K562 (cell line): ENCODE results near the gene PTCRA. TPM values are rescaled to one million over a fixed set of nuclear protein-coding genes. Genes with fewer than 3 reads are reported as not detected.

Source experiments
- ADNP ChIP-seq: fragments of 200-800 bp; sonication (Bioruptor generic); IDR thresholded peaks from 2 replicates; pipeline ENCODE4 v1.6.1; 2016; ENCODE audit warnings: missing genetic modification characterization, missing compliant biosample characterization
- CHAMP1 ChIP-seq: fragments of 450-650 bp; IDR thresholded peaks from 2 replicates; pipeline ENCODE4 v1.6.1; 2016; ENCODE audit warnings: mild to moderate bottlenecking
- CREBBP ChIP-seq: IDR thresholded peaks from one replicate; pipeline ENCODE4 v1.6.1; 2012; ENCODE audit warnings: low read depth, mild to moderate bottlenecking, control low read depth, inconsistent platforms, low read length
- DDX20 ChIP-seq: fragments of 450-650 bp; IDR thresholded peaks from 2 replicates; pipeline ENCODE4 v1.6.1; 2016; ENCODE audit warnings: missing genetic modification characterization, low read depth, mild to moderate bottlenecking, missing compliant biosample characterization, moderate library complexity
- FOS ChIP-seq: IDR thresholded peaks from 3 replicates; pipeline ENCODE4 v1.6.1; 2011; ENCODE audit not compliant: insufficient read length; ENCODE audit errors: extremely low read depth
- HLTF ChIP-seq: fragments of 450-650 bp; IDR thresholded peaks from 2 replicates; pipeline ENCODE4 v1.6.1; 2016
- MIER1 ChIP-seq: fragments of 450-650 bp; IDR thresholded peaks from 2 replicates; pipeline ENCODE4 v1.6.1; 2016; ENCODE audit warnings: antibody characterized with exemption, mild to moderate bottlenecking, low read depth
- NKRF ChIP-seq: fragments of 450-650 bp; IDR thresholded peaks from 2 replicates; pipeline ENCODE4 v1.6.1; 2016; ENCODE audit warnings: borderline replicate concordance
- PREB ChIP-seq: sonication (generic); formaldehyde crosslinking; IDR thresholded peaks from 2 replicates; pipeline ENCODE4 v1.8.1; 2023; ENCODE audit warnings: mild to moderate bottlenecking, missing genetic modification reagents
- RAD51 ChIP-seq: fragments of 450-650 bp; IDR thresholded peaks from 2 replicates; pipeline ENCODE4 v1.7.1; 2016; ENCODE audit warnings: low read depth, mild to moderate bottlenecking, borderline replicate concordance
- RBM34 ChIP-seq: fragments of 200-400 bp; formaldehyde crosslinking; IDR thresholded peaks from 2 replicates; pipeline ENCODE4 v1.6.1; 2018; ENCODE audit warnings: low read length, borderline replicate concordance; ENCODE audit not compliant: insufficient read depth
- SPI1 ChIP-seq: IDR thresholded peaks from 2 replicates; pipeline ENCODE4 v1.6.1; 2011; ENCODE audit warnings: low read depth, low read length, control low read depth, borderline replicate concordance
- SRSF3 ChIP-seq: fragments of 200-400 bp; formaldehyde crosslinking; IDR thresholded peaks from 2 replicates; pipeline ENCODE4 v1.6.1; 2016; ENCODE audit warnings: mild to moderate bottlenecking, low read length, moderate library complexity; ENCODE audit not compliant: insufficient read depth
- STAG1 ChIP-seq: sonication (generic); formaldehyde crosslinking; IDR thresholded peaks from 2 replicates; pipeline ENCODE4 v1.5.0; 2020; ENCODE audit warnings: missing genetic modification reagents, borderline replicate concordance
- TOE1 ChIP-seq, 2 experiments: fragments of 450-650 bp in 1 of 2; sonication (generic) in 1 of 2; formaldehyde crosslinking in 1 of 2; IDR thresholded peaks; 2 replicates each; pipeline versions ENCODE4 v1.7.1 to v1.8.0; 2016 to 2022; ENCODE audit warnings: borderline replicate concordance in 2 of 2, mild to moderate bottlenecking in 2 of 2, antibody characterized with exemption in 1 of 2, inconsistent platforms in 1 of 2, low read depth in 1 of 2, missing genetic modification reagents in 1 of 2, moderate library complexity in 1 of 2
- USF1 ChIP-seq: sonication (generic); formaldehyde crosslinking; IDR thresholded peaks from 2 replicates; pipeline ENCODE4 v1.9.0; 2022; ENCODE audit warnings: mild to moderate bottlenecking, missing genetic modification reagents
- ZNF184 ChIP-seq: sonication (generic); formaldehyde crosslinking; IDR thresholded peaks from 2 replicates; pipeline ENCODE4 v1.5.0; 2020; ENCODE audit warnings: missing genetic modification reagents
- ZNF740 ChIP-seq, 3 experiments: fragments of 200-800 bp in 1 of 3; sonication (Bioruptor generic) in 1 of 3; sonication (generic) in 1 of 3; formaldehyde crosslinking in 1 of 3; IDR thresholded peaks; 2 replicates each; pipeline versions ENCODE4 v1.6.1 to v1.8.0; 2016 to 2022; ENCODE audit warnings: mild to moderate bottlenecking in 2 of 3, missing compliant biosample characterization in 2 of 3, missing genetic modification characterization in 2 of 3, missing genetic modification reagents in 1 of 3
- polyA plus RNA-seq, 8 experiments: library from polyadenylated mRNA; depleted of rRNA in 4 of 8; stranded (reverse) in 5 of 8; unstranded in 3 of 8; fragments of >200 nt; fragmentation: Nextera tagmentation in 2 of 8; fragmentation: Illumina TruSeq in 1 of 8; extraction: Ambion mirVana in 2 of 8; extraction: Trizol in 1 of 8; gene quantifications; 2 replicates each; pipeline versions ENCODE4 v1.2.1 to v1.2.3, GENCODE V29; 2011 to 2014; ENCODE audit warnings: inconsistent platforms in 1 of 8, missing spikeins in 1 of 8
- total RNA-seq, 7 experiments: library from RNA; depleted of rRNA in 6 of 7; stranded (reverse); fragments of >200 nt in 6 of 7; fragmentation: Illumina TruSeq in 2 of 7; extraction: Trizol in 2 of 7; gene quantifications; 2 replicates each; pipeline versions ENCODE4 v1.2.1 to v1.2.3, GENCODE V29; 2011 to 2021; ENCODE audit warnings: low replicate concordance in 1 of 7

The PTCRA gene
- total and polyA plus RNA-seq, 9 of the 15 experiments (the other 6 are each of a cell fraction or from before 2014, with no cell fraction given): 0.21 TPM; not detected in 8

- TF ChIP-seq ADNP (tag) (no peak), CREBBP (no peak), USF1 (CRISPR knock-in tag) (peak; percentile 83), ZNF740 (CRISPR knock-in tag; IDR thresholded peaks at IDR 0.05) (peak; percentile 51; the same call in 1 of the 2 replicates), ZNF740 (tag; IDR thresholded peaks at IDR 0.05) (no peak), TOE1 (IDR thresholded peaks at IDR 0.05; ENCODE audit: borderline replicate concordance) (peak; percentile 56; the same call in 1 of the 2 replicates), TOE1 (CRISPR knock-in tag; IDR thresholded peaks at IDR 0.05; ENCODE audit: borderline replicate concordance, low read depth) (0 out of 2 replicates have a peak, but pooled peaks have one; percentile 63), RAD51 (peak; percentile 34; the same call in 1 of the 2 replicates), PREB (CRISPR knock-in tag) (peak; percentile 45; the same call in 1 of the 2 replicates), STAG1 (no peak), HLTF (no peak), CHAMP1 (peak; percentile 50; the same call in 1 of the 2 replicates), ZNF184 (CRISPR knock-in tag) (no peak), RBM34 (no peak), SRSF3 (no peak), FOS (no peak), SPI1 (peak; percentile 61; the same call in 1 of the 2 replicates), DDX20 (tag) (0 out of 2 replicates have a peak, but pooled peaks have one; percentile 32), MIER1 (no peak; the same call in 1 of the 2 replicates), NKRF (peak; percentile 71; the same call in 1 of the 2 replicates)
Measured at GRCh38 chr6:42879372-42880239, 36.2 kb upstream of the PTCRA start, which contains the start of gene RPL7L1 (continued).
